Vagina (tissue), 2 donors: Measurements from ENCODE around the gene SLC27A3. TPM values are rescaled to one million over a fixed set of nuclear protein-coding genes. Genes with fewer than 3 reads are reported as not detected.

Source experiments
- DNase-seq, 2 donors: peaks; one replicate each; pipeline ENCODE4 v3.0.0-alpha.2; 2017; ENCODE audit errors: extremely low spot score in 2 of 2
- H3K27ac ChIP-seq: fragments of 200-600 bp; sonication (generic); one replicate; pipeline ENCODE4 v1.5.1; 2019
- H3K27me3 ChIP-seq: fragments of 200-600 bp; sonication (generic); one replicate; pipeline ENCODE4 v1.5.1; 2019
- H3K36me3 ChIP-seq, 2 donors: fragments of 200-600 bp; sonication (generic); one replicate each; pipeline ENCODE4 v1.5.1; 2017 to 2019
- H3K4me1 ChIP-seq: fragments of 200-600 bp; sonication (generic); one replicate; pipeline ENCODE4 v1.5.1; 2019
- H3K4me3 ChIP-seq, 2 donors: fragments of 200-600 bp; sonication (generic); 1 replicate in 1 of 2; 2 replicates in 1 of 2; pipeline ENCODE4 v1.5.1; 2016 to 2019
- H3K9me3 ChIP-seq: fragments of 200-600 bp; sonication (generic); one replicate; pipeline ENCODE4 v1.5.1; 2019
- POLR2A ChIP-seq, 2 donors: fragments of 450-650 bp; IDR thresholded peaks; one replicate each; pipeline ENCODE4 v1.6.1; 2017; ENCODE audit warnings: antibody characterized with exemption in 2 of 2, mild to moderate bottlenecking in 2 of 2, moderate library complexity in 2 of 2
- POLR2AphosphoS5 ChIP-seq, 2 donors: sonication (generic); formaldehyde crosslinking; IDR thresholded peaks; one replicate each; pipeline ENCODE4 v1.9.0; 2017; ENCODE audit warnings: antibody characterized with exemption in 2 of 2, mild to moderate bottlenecking in 2 of 2, low read depth in 1 of 2; ENCODE audit not compliant: insufficient read depth in 1 of 2
- intact Hi-C: fragments of 100-400 bp; cut with DNase I; formaldehyde crosslinking; loops from one replicate; pipeline ENCODE4 v1.15.1; 2023
- total RNA-seq: library from RNA; depleted of rRNA; stranded (reverse); fragments of >200 nt; gene quantifications from one replicate; pipeline ENCODE4 v1.2.3, GENCODE V29; 2016
- TF ChIP-seq, protein P1 (sequence below), 3 experiments: fragments of 450-650 bp in 2 of 3; fragments of 200-600 bp in 1 of 3; sonication (generic) in 1 of 3; IDR thresholded peaks; one replicate each; pipeline ENCODE4 v1.5.1; 2017 to 2019; ENCODE audit warnings: antibody characterized with exemption in 3 of 3, mild to moderate bottlenecking in 2 of 3, moderate library complexity in 2 of 3

SLC27A3 gene
- total RNA-seq, 1 donor from 2014 or later, result 31.4 TPM

DNA sequence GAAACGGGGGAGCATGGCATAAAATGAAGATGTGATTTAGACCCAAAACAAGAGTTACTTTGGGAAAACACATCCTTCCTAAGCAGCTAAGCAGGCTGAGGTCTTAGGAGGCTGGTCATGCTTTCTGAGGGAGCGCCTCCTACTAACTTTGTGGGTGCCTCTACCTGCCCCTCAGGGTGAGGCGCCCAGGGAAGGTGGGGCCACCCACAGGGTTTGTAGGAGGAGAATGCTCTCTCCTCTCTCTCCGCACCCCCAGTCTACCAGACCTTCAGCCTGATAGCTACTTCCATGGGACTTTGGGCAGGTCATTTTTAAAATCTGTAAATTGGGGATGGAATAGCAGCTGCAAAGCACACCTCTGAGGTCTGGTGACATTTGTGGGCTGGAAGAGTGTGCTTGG is 23.8 kb downstream of the SLC27A3 start:
- no peaks in the 10 kb centered on the region for H3K36me3 ChIP-seq
- no peaks in the 10 kb centered on the region for H3K27me3 ChIP-seq
- no peaks in the 10 kb centered on the region for H3K9me3 ChIP-seq
- no peak overlapping the region for H3K27ac ChIP-seq
- intact Hi-C loops, result loop anchor here (5.0 to 10.0 kb wide), 2 partner anchors 146 to 188 kb away; partner anchors contain the start of genes DENND4B and RAB13
- no peak for DNase-seq
- H3K4me1 ChIP-seq, result no peaks in the 10 kb centered on the region
- H3K4me3 ChIP-seq, result no peak overlapping the region
- TF ChIP-seq, protein P1, sequence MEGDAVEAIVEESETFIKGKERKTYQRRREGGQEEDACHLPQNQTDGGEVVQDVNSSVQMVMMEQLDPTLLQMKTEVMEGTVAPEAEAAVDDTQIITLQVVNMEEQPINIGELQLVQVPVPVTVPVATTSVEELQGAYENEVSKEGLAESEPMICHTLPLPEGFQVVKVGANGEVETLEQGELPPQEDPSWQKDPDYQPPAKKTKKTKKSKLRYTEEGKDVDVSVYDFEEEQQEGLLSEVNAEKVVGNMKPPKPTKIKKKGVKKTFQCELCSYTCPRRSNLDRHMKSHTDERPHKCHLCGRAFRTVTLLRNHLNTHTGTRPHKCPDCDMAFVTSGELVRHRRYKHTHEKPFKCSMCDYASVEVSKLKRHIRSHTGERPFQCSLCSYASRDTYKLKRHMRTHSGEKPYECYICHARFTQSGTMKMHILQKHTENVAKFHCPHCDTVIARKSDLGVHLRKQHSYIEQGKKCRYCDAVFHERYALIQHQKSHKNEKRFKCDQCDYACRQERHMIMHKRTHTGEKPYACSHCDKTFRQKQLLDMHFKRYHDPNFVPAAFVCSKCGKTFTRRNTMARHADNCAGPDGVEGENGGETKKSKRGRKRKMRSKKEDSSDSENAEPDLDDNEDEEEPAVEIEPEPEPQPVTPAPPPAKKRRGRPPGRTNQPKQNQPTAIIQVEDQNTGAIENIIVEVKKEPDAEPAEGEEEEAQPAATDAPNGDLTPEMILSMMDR (IDR thresholded peaks at IDR 0.05), result no peak
- TF ChIP-seq POLR2AphosphoS5 (IDR thresholded peaks at IDR 0.05; ENCODE audit: insufficient read depth in 1 of 2, low read depth in 1 of 2), result no peak
- TF ChIP-seq POLR2A (IDR thresholded peaks at IDR 0.05), result no peak

DNA sequence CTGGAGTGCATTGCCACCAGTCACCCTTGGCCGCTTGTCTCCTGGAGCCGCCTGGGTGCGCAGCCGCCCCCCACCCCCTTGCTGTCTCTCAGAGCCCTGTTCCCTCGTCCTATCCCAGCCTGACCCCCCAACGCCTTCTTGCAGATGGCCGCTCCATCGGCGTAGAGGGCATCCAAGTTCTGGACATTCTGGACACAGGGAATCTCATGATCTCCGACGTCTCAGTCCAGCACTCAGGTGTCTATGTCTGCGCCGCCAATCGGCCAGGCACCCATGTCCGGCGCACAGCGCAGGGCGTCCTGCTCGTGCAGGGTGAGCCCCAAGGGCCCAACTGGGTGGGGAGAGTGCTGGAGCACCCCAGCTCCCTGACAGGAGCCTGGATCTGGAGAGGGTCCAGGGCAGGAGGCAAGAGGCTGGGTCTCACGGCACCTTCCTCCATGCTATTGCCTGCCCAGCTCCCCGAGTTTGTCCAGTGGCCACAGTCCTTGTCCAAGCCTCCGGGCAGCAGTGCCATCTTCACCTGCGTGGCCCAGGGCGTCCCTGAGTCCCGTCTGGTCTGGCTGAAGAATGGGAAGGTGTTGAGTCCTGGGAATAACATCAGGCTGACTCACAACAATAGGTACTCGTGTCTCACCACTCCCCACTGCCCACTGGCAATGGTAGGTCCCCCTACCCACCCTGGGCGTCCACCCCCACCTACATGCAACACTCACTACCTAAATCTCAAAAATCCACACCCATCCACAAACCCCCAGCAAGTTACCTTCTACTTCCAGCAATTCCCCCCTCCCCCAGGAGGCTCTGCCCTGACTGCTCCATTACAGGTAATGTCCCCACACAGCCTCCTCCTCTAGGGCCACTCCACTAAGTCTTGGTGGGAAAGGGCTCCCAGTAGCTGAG is 24.6 kb downstream of the SLC27A3 start:
- no peak for DNase-seq
- no peaks in the 10 kb centered on the region for H3K36me3 ChIP-seq
- no peak overlapping the region for H3K27ac ChIP-seq
- no peaks in the 10 kb centered on the region for H3K27me3 ChIP-seq
- H3K4me1 ChIP-seq, result no peaks in the 10 kb centered on the region
- TF ChIP-seq POLR2A (IDR thresholded peaks at IDR 0.05) (no peak), POLR2AphosphoS5 (IDR thresholded peaks at IDR 0.05; ENCODE audit: insufficient read depth in 1 of 2, low read depth in 1 of 2) (no peak)
- TF ChIP-seq, protein P1 (IDR thresholded peaks at IDR 0.05), result no peak
- no peak overlapping the region for H3K4me3 ChIP-seq
- no peaks in the 10 kb centered on the region for H3K9me3 ChIP-seq
- intact Hi-C loops, result loop anchor here (5.0 to 10.0 kb wide), 2 partner anchors 145 to 187 kb away; partner anchors contain the start of genes DENND4B and RAB13

DNA sequence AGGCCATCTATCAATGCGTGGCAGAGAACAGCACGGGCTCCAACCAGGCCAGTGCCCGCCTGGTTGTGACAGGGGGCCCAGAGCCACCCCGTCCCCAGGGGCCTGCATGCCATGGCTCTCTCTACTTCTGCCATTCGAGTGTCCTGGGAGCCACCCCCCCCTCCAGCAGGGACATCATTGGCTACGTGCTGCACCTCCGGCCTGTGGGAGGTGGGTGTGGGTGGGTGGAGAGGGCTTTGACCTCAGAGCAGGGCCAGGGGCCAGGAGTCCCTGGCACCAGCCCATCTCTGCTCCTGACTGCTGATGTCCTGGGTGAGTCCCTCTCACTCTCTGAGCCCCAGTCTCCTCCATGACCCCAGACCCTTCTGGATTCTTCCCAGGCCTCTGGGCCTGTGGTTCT is 25.3 kb downstream of the SLC27A3 start:
- Histone ChIP-seq H3K27ac (no peak overlapping the region), H3K4me3 (no peak overlapping the region), H3K36me3 (no peaks in the 10 kb centered on the region), H3K9me3 (no peaks in the 10 kb centered on the region), H3K27me3 (no peaks in the 10 kb centered on the region), H3K4me1 (no peaks in the 10 kb centered on the region)
- intact Hi-C loops, result no loop called here
- DNase-seq, result no peak
- TF ChIP-seq, protein P1 (IDR thresholded peaks at IDR 0.05), result no peak
- no peak for TF ChIP-seq POLR2AphosphoS5 (IDR thresholded peaks at IDR 0.05; ENCODE audit: insufficient read depth in 1 of 2, low read depth in 1 of 2)
- TF ChIP-seq POLR2A (IDR thresholded peaks at IDR 0.05), result no peak

DNA sequence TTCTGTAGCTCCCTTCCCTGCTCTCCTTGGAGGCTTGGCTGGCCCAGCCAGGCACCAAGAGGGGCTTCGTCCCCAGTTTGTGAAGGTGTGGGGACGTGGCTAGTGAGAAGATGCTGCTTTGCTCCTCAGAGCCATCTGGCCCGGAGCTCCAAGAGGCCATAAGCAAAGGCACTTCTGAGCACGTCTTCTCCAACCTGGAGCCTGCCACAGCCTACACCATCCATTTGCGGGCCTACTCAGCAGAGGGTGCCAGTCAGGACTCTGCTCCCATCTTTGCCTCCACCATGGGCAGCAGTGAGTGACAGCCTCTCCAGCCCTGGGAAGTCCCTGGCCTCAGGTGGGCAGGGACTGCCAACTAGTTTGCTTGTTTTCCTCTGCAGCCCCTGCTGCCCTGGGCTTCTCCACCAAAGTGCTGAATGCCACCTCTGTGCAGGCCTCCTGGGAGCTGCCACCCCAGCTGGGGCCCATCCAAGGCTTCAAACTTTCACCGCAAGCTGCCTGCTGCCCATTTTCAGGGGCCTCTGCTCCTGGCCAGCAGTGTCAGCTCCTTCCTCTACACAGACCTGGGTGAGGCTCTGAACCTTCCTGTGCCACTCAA is 25.9 kb downstream of the SLC27A3 start:
- Histone ChIP-seq H3K27ac (no peak overlapping the region), H3K4me3 (no peak overlapping the region), H3K4me1 (no peaks in the 10 kb centered on the region), H3K27me3 (no peaks in the 10 kb centered on the region), H3K36me3 (no peaks in the 10 kb centered on the region), H3K9me3 (no peaks in the 10 kb centered on the region)
- no peak for TF ChIP-seq POLR2AphosphoS5 (IDR thresholded peaks at IDR 0.05; ENCODE audit: insufficient read depth in 1 of 2, low read depth in 1 of 2)
- no peak for TF ChIP-seq POLR2A (IDR thresholded peaks at IDR 0.05)
- TF ChIP-seq, protein P1 (IDR thresholded peaks at IDR 0.05), result no peak
- intact Hi-C loops, result no loop called here
- DNase-seq, result no peak
